ENCODE measurements around the gene MBP.

Gene MBP

DNA sequence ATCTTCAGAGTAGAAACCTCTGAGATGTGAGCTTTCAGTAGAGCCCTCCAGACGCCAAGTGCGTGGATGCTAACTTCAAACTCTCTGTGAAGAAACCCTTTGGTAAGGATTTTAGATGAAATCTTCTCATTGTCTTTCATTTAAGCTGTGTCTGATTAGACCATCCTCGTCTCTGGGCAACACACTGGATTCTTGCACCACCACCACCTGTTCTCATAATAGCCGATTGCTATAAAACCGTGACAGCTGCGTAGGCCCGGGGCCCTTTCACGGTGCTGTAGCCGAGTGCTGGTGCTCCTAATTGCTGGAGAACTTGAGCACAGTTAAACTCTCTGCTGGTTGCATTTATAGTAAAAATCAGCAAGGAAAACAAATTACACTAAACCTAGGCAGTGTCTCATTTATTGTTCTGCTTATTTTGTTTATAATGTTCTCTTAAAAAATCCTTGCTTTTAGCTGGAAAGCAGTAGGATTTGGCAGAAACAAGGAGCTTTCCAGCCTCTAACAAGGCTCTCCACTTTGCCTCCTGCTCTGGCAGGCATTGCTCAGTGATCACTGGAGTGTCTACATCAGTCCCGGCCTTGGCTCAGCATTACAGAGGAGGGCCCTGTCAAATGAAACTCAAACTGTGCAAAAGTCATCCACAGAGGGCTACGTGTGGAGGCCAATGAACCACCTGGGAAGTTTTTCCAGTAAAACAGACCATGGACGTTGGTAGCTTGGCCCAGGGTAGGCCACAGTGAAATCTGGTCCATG lies 40.9 kb upstream of the MBP start:
- TF ChIP-seq TAF1 (IDR thresholded peaks at IDR 0.05; ENCODE audit: borderline replicate concordance, insufficient read depth, low read length) (no peak), REST (IDR thresholded peaks at IDR 0.05; ENCODE audit: insufficient read depth in 1 of 2, low read depth in 2 of 2, low read length in 2 of 2) (no peak), SIN3A (IDR thresholded peaks at IDR 0.05; ENCODE audit: borderline replicate concordance, insufficient read depth, low read length) (no peak), FOXP2 (optimal IDR thresholded peaks at IDR 0.05; ENCODE audit: borderline replicate concordance, extremely low read depth, extremely low read length, insufficient read depth) (no peak), POLR2AphosphoS5 (IDR thresholded peaks at IDR 0.05; ENCODE audit: low read depth, low read length) (no peak)

GRCh38 chr18:77170890-77171410 lies 38.4 kb upstream of the MBP start:
- TF ChIP-seq TAF1 (IDR thresholded peaks at IDR 0.05; ENCODE audit: borderline replicate concordance, insufficient read depth, low read length), result no peak
- no peak for TF ChIP-seq SIN3A (IDR thresholded peaks at IDR 0.05; ENCODE audit: borderline replicate concordance, insufficient read depth, low read length)
- no peak for TF ChIP-seq FOXP2 (optimal IDR thresholded peaks at IDR 0.05; ENCODE audit: borderline replicate concordance, extremely low read depth, extremely low read length, insufficient read depth)
- no peak for TF ChIP-seq POLR2AphosphoS5 (IDR thresholded peaks at IDR 0.05; ENCODE audit: low read depth, low read length)
- TF ChIP-seq REST (IDR thresholded peaks at IDR 0.05; ENCODE audit: insufficient read depth in 1 of 2, low read depth in 2 of 2, low read length in 2 of 2), result no peak

DNA sequence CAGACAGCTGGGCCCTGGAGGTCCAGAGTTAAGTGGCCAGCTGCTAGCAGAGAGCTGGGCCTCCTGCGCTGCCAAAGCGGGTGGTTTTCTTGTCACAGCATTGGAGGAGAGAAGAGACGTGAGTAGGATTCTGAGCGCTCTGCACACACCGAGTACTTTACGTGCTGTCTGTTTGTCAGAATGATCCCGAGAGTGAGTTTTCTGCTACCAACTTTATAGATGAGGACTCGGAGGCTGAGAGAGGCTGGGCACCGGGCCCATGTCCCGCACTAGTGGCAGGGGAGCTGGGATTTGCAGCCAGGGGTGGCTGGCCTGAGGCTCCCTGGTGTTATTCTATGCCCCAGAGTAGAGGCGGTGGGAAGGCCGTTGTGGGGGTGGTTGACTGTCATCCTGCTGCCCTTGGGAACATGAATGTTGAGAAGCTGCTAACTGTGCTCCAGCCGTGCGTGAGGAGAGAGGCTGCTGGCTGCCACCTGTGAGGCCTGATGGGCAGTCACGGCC lies 36.3 kb upstream of the MBP start:
- no peak for TF ChIP-seq SIN3A (IDR thresholded peaks at IDR 0.05; ENCODE audit: borderline replicate concordance, insufficient read depth, low read length)
- TF ChIP-seq REST (IDR thresholded peaks at IDR 0.05; ENCODE audit: insufficient read depth in 1 of 2, low read depth in 2 of 2, low read length in 2 of 2), result no peak
- no peak for TF ChIP-seq FOXP2 (optimal IDR thresholded peaks at IDR 0.05; ENCODE audit: borderline replicate concordance, extremely low read depth, extremely low read length, insufficient read depth)
- no peak for TF ChIP-seq POLR2AphosphoS5 (IDR thresholded peaks at IDR 0.05; ENCODE audit: low read depth, low read length)
- TF ChIP-seq TAF1 (IDR thresholded peaks at IDR 0.05; ENCODE audit: borderline replicate concordance, insufficient read depth, low read length), result no peak

DNA sequence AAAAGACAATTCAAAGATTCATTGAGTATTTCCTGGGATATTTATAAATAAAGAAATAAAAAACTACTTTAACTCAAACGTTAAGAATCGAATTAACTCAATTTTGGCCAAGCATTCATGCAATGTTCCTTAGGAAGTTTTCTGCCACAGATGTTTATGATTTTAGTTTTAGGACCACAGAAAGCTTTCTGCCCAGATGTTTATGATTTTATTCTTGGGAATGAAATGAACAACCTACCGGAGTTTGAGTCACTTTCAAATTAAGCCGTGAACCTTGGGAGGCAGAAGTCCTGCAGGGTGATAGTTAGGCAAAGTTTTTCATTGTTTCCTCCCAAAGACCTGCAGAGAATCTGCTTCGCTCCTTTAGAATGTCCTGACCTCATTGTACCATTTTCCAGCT lies 34.7 kb upstream of the MBP start:
- TF ChIP-seq REST (IDR thresholded peaks at IDR 0.05; ENCODE audit: insufficient read depth in 1 of 2, low read depth in 2 of 2, low read length in 2 of 2), result no peak
- no peak for TF ChIP-seq POLR2AphosphoS5 (IDR thresholded peaks at IDR 0.05; ENCODE audit: low read depth, low read length)
- no peak for TF ChIP-seq FOXP2 (optimal IDR thresholded peaks at IDR 0.05; ENCODE audit: borderline replicate concordance, extremely low read depth, extremely low read length, insufficient read depth)
- TF ChIP-seq TAF1 (IDR thresholded peaks at IDR 0.05; ENCODE audit: borderline replicate concordance, insufficient read depth, low read length), result no peak
- no peak for TF ChIP-seq SIN3A (IDR thresholded peaks at IDR 0.05; ENCODE audit: borderline replicate concordance, insufficient read depth, low read length)

Data from PFSK-1 (cell line).